ENCODE results near the gene SAP25. TPM values are rescaled to one million over a fixed set of nuclear protein-coding genes. Genes with fewer than 3 reads are reported as not detected.

The SAP25 gene
- total and polyA plus RNA-seq, 2 of the 8 experiments (the other 6 are each of a cell fraction or from before 2014, with no cell fraction given), result 3.6 to 5.8 TPM

DNA sequence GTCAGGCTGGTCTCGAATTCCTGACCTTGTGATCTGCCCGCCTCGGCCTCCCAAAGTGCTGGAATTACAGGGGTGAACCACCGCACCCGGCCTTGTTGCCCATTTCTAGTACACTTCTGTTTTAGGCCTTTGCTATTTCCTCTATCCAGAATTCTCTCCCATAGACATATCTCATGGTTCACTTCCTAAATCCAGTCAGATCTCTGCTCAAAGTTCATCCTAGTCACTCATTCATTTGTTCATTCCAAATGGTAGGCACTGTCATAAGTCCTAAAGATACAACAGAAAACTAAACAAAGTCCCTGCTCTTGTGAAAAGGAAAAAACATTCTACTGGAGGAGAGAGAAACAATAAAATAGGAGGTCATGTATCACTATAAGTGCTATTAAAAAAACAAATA lies 36.3 kb upstream of the SAP25 start (continued):
- TF ChIP-seq TCF12 (IDR thresholded peaks at IDR 0.05; ENCODE audit: low read depth, low read length), result no peak
- no peak for TF ChIP-seq CREB1 (IDR thresholded peaks at IDR 0.05)
- TF ChIP-seq, protein P1, sequence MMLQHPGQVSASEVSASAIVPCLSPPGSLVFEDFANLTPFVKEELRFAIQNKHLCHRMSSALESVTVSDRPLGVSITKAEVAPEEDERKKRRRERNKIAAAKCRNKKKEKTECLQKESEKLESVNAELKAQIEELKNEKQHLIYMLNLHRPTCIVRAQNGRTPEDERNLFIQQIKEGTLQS (IDR thresholded peaks at IDR 0.05; ENCODE audit: insufficient read depth, low read depth, low read length), result no peak
